HS-5 (cell line): ENCODE measurements around the gene PWWP2B.

ENCODE experiments used
- DNase-seq: peaks from one replicate; pipeline ENCODE4 v3.0.0-alpha.2; 2012; ENCODE audit warnings: low read depth

The PWWP2B gene

GRCh38 chr10:132419538-132420468, 22.8 kb downstream of the PWWP2B start:
- DNase-seq = no peak

GRCh38 chr10:132420469-132420980, 23.5 kb downstream of the PWWP2B start:
- DNase-seq = no peak

- no peak for DNase-seq
These were observed 24.2 kb downstream of the PWWP2B start for GRCh38 chr10:132420981-132421846.

GRCh38 chr10:132421847-132422751, 25.1 kb downstream of the PWWP2B start:
- DNase-seq = no peak

GRCh38 chr10:132422903-132423825, 26.2 kb downstream of the PWWP2B start:
- DNase-seq = no peak

- no peak for DNase-seq
These were observed 27.2 kb downstream of the PWWP2B start for GRCh38 chr10:132423966-132424861.

GRCh38 chr10:132425029-132425756, 28.2 kb downstream of the PWWP2B start:
- DNase-seq = no peak

GRCh38 chr10:132425757-132426155, 28.8 kb downstream of the PWWP2B start:
- DNase-seq = no peak

- no peak for DNase-seq
These were observed 30.2 kb downstream of the PWWP2B start for GRCh38 chr10:132427006-132427771.

- DNase-seq = no peak
These were observed 31.0 kb downstream of the PWWP2B start for GRCh38 chr10:132427939-132428367.

GRCh38 chr10:132428486-132428995, 31.5 kb downstream of the PWWP2B start:
- DNase-seq = no peak

- DNase-seq = no peak
These were observed 32.6 kb downstream of the PWWP2B start for GRCh38 chr10:132429281-132430230.

GRCh38 chr10:132430231-132430743, 33.3 kb downstream of the PWWP2B start:
- DNase-seq = no peak

- no peak for DNase-seq
These were observed 33.9 kb downstream of the PWWP2B start for GRCh38 chr10:132430861-132431271.

GRCh38 chr10:132431537-132432175, 34.7 kb downstream of the PWWP2B start:
- no peak for DNase-seq

- DNase-seq = no peak
These were observed 35.2 kb downstream of the PWWP2B start for GRCh38 chr10:132432176-132432540.
